GM06990 (cell line): Measurements from ENCODE around the gene DUS2.

Source experiments
- DNase-seq: peaks from one replicate; pipeline ENCODE4 v3.0.0-alpha.2; 2011; ENCODE audit not compliant: insufficient read length; ENCODE audit errors: extremely low read depth
- H3K27me3 ChIP-seq: replicated peaks from 2 replicates; pipeline ENCODE4 v1.6.0; 2011; ENCODE audit warnings: low read length; ENCODE audit not compliant: control insufficient read depth, insufficient read depth
- H3K36me3 ChIP-seq: 2 replicates; pipeline ENCODE4 v1.5.1; 2011; ENCODE audit warnings: low read length; ENCODE audit not compliant: control insufficient read depth, insufficient read depth
- H3K4me3 ChIP-seq: replicated peaks from 2 replicates; pipeline ENCODE4 v1.5.1; 2011; ENCODE audit warnings: low read depth, mild to moderate bottlenecking, control low read depth, low read length
- CTCF ChIP-seq: IDR thresholded peaks from 2 replicates; pipeline ENCODE4 v1.5.1; 2011; ENCODE audit warnings: low read length, control low read depth, mild to moderate bottlenecking, inconsistent platforms; ENCODE audit not compliant: insufficient read depth, poor library complexity, severe bottlenecking

Gene DUS2

GRCh38 chr16:67979955-67980678 is 43.0 kb upstream of the DUS2 start, which contains the start of gene DPEP3:
TSS of gene DPEP3 (minus strand) at chr16:67980499. CDS start at chr16:67980380, 119 bp downstream.
- Histone ChIP-seq H3K36me3 (no peaks in the 10 kb centered on the region), H3K4me3 (no peak within 1 kb of the TSS), H3K27me3 (no peaks in the 10 kb centered on the region)
- TF ChIP-seq CTCF, result peak; percentile 67
- peak; percentile 41 for DNase-seq

GRCh38 chr16:67982011-67982696 is 40.9 kb upstream of the DUS2 start:
- TF ChIP-seq CTCF, result no peak
- Histone ChIP-seq H3K36me3 (no peaks in the 10 kb centered on the region), H3K27me3 (no peaks in the 10 kb centered on the region), H3K4me3 (no peak overlapping the region)
- DNase-seq, result no peak

- no peak for TF ChIP-seq CTCF
- no peak for DNase-seq
- no peaks in the 10 kb centered on the region for H3K27me3 ChIP-seq
- H3K4me3 ChIP-seq, result no peak overlapping the region
- no peaks in the 10 kb centered on the region for H3K36me3 ChIP-seq
These were observed 36.1 kb upstream of the DUS2 start for GRCh38 chr16:67986949-67987348.

- no peaks in the 10 kb centered on the region for H3K27me3 ChIP-seq
- H3K36me3 ChIP-seq, result no peaks in the 10 kb centered on the region
- no peak for TF ChIP-seq CTCF
- no peak overlapping the region for H3K4me3 ChIP-seq
- DNase-seq, result no peak
These were observed 35.5 kb upstream of the DUS2 start for GRCh38 chr16:67987460-67988160.

GRCh38 chr16:67988675-67989074 is 34.4 kb upstream of the DUS2 start:
- no peaks in the 10 kb centered on the region for H3K27me3 ChIP-seq
- no peak for DNase-seq
- no peaks in the 10 kb centered on the region for H3K36me3 ChIP-seq
- TF ChIP-seq CTCF, result no peak
- no peak overlapping the region for H3K4me3 ChIP-seq
